GM19099 (cell line): Measurements from ENCODE around the gene ITGB7.

Source experiments
- POLR2A ChIP-seq: IDR thresholded peaks from 3 replicates; pipeline ENCODE4 v1.6.1; 2011; ENCODE audit warnings: low read depth; ENCODE audit not compliant: insufficient read length; ENCODE audit errors: extremely low read depth

Gene ITGB7

GRCh38 chr12:53234271-53234914 is 27.3 kb upstream of the ITGB7 start:
- TF ChIP-seq POLR2A, result no peak

DNA sequence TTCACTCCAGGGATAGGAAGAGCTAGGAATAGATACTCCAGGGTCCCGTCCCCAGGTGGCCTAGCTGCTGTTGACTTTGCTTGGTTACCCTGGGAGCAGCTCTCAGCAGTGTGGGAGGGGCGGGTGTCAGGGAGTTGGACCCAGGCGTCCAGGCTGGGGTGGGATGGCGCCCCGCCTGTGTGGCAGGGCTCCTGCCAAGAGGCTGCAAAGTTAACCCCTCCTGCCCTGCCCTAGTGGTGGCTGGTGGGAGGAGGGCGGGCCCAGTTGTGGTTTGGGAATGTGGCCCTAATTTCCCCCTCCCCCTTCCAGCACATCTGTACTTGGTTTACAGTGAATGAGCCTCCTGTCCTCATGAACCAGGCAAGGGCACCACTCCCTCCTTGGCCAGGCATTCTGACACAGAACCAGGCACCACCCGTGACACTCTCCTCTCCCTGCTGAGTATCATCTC is 26.6 kb upstream of the ITGB7 start:
- TF ChIP-seq POLR2A, result no peak

DNA sequence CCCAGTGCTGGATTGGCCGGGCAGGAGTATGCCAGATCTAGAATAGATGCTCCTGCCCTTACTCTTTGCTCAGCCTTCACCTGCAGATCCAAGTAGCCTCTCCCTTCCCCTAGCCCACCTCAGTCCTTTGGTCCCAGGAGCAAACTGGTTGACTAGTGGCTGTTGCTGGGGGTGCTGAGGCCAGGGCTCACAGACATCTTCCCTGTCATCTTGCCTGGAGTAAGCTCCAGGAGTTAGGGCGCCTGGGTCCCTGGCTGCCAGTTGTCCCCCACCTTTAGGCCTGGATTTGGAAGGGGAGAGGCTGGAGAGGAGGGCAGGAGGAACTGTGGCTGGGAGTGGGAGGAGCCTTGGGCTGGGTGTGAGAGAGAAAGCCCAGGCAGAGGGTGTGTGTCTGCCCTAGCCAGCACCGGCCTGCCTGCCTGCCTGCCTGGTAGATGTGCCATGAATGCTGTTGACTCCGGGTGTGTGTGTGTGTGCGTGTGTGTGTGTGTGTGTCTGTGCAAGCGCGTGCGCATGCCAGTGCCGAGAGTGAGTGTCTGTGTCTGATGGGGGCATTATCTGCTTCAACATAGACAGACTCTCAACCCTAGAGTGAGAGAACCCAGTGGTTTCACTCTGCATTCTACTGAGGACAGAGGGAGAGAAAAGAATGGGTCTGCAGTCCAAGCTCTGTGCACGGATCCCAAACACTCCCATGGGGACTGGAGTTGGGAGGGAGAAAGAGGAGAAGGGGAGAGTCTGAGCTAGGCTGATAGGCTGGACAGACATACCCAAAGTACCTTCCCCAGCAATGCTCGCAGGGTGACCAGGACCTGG is 25.8 kb upstream of the ITGB7 start:
- no peak for TF ChIP-seq POLR2A

DNA sequence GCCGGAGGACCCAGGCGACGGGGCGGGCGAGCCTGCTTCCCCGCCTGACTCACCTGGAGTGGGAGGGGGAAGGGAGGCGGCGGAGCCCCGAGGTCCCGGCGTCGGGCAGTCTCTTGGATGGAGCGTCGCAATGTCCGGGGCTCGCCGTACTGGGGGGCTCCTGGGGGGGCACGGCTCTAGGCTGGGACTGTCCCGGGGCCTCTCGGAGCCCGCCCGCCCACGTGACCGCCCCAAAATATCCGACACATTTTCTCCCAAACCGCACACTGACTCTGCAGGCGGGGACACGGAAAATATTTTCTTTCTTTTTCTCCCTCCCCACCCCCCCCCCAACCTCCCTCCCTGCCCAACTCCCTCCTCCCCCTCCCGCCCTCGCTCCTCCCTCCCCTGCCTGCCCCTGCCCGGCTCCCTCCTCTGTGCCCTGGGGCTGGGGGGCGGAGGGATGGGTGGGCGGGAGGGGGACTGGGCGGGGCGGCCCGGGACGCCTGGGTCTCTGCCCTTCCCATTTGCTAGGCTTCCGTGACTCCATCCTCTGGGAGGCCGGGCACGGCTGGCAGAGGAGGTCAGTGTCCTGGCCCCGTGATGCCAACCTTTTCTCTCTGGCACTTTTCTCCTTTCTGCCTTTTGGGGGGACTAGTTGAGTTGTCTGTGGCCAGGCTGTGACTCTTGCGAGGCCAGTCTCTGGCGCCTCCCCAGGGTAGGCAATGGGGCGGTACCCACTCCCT is 25.0 kb upstream of the ITGB7 start, which contains the start of gene RARG:
RARG (minus strand) TSS at position 289 of the 725 bp plus-strand sequence. CDS start 4,664 bp downstream, outside the sequence.
- no peak for TF ChIP-seq POLR2A

DNA sequence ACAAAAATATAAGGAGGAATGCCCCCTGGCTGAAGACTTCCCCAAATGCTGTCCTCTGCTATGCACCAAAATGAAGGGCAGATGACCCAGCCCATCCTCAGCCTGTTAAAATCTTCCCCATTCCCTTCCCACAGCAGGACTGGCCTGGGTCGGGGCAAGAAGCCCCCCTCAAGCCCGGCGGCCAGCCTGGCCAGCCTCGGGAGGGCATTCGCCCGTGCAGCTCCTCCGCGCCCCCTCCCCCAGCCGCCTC is 24.5 kb upstream of the ITGB7 start:
- TF ChIP-seq POLR2A, result no peak

GRCh38 chr12:53230108-53230845 is 23.2 kb upstream of the ITGB7 start:
- no peak for TF ChIP-seq POLR2A

GRCh38 chr12:53229454-53229853 is 22.4 kb upstream of the ITGB7 start:
- TF ChIP-seq POLR2A, result no peak

- no peak for TF ChIP-seq POLR2A
Observed at GRCh38 chr12:53227836-53228235, 20.8 kb upstream of the ITGB7 start.

DNA sequence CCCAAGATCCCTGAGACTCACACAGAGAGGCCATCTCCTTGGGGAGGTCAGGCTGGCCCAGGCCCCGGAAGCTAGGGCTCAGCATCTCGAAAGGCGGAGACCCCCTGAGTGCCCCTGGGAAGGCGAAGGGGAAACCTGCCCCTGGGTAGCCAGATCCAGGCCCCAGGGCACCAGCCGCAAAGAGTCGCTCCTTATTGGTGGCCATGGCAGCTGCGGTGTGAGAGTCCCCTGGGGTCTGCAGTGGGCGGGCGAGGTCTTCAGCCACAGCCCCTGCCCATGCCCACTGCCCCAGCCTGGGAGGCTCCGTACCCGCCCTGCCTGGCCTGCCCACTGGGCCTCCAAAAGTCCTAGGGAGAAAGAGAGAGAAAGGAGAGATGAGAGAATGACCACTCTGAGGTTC is 20.3 kb upstream of the ITGB7 start:
- no peak for TF ChIP-seq POLR2A

GRCh38 chr12:53226815-53227214 is 19.8 kb upstream of the ITGB7 start:
- TF ChIP-seq POLR2A, result no peak

GRCh38 chr12:53225635-53226424 is 18.8 kb upstream of the ITGB7 start:
- no peak for TF ChIP-seq POLR2A

GRCh38 chr12:53224897-53225634 is 18.0 kb upstream of the ITGB7 start:
- TF ChIP-seq POLR2A, result no peak

- TF ChIP-seq POLR2A, result no peak
Observed at GRCh38 chr12:53224061-53224896, 17.2 kb upstream of the ITGB7 start.

GRCh38 chr12:53223389-53224060 is 16.5 kb upstream of the ITGB7 start:
- no peak for TF ChIP-seq POLR2A
